GM20000 (cell line): ENCODE measurements around the gene AMHR2.

Experiments
- DNase-seq: peaks from one replicate; pipeline ENCODE4 v3.0.0; 2012; ENCODE audit warnings: low spot score
- TF ChIP-seq, protein P1 (sequence below): IDR thresholded peaks from 2 replicates; pipeline ENCODE4 v1.5.1; 2012; ENCODE audit warnings: mild to moderate bottlenecking, control low read depth; ENCODE audit errors: extremely low read depth, missing control alignments

The AMHR2 gene

DNA sequence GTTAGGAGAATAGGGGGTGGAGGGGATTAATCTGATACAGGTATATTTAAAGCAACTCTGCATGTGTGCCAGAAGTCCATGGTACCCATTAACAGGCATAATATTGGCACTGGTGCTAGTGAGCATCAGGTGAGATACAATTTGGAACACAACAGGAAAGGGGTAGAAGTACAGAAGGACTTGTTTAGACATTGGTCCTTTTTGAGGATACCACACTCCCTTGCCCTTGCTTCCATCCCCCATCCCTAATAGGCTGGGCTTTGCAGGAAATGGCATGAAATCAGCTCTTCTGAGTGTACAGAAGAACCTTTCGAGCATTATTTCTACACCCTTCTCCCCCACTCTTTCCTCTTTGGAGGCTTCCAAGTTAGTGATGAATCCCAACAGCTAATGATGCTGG is 44.6 kb downstream of the AMHR2 start:
- TF ChIP-seq, protein P1, sequence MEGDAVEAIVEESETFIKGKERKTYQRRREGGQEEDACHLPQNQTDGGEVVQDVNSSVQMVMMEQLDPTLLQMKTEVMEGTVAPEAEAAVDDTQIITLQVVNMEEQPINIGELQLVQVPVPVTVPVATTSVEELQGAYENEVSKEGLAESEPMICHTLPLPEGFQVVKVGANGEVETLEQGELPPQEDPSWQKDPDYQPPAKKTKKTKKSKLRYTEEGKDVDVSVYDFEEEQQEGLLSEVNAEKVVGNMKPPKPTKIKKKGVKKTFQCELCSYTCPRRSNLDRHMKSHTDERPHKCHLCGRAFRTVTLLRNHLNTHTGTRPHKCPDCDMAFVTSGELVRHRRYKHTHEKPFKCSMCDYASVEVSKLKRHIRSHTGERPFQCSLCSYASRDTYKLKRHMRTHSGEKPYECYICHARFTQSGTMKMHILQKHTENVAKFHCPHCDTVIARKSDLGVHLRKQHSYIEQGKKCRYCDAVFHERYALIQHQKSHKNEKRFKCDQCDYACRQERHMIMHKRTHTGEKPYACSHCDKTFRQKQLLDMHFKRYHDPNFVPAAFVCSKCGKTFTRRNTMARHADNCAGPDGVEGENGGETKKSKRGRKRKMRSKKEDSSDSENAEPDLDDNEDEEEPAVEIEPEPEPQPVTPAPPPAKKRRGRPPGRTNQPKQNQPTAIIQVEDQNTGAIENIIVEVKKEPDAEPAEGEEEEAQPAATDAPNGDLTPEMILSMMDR, result no peak
- DNase-seq, result no peak

DNA sequence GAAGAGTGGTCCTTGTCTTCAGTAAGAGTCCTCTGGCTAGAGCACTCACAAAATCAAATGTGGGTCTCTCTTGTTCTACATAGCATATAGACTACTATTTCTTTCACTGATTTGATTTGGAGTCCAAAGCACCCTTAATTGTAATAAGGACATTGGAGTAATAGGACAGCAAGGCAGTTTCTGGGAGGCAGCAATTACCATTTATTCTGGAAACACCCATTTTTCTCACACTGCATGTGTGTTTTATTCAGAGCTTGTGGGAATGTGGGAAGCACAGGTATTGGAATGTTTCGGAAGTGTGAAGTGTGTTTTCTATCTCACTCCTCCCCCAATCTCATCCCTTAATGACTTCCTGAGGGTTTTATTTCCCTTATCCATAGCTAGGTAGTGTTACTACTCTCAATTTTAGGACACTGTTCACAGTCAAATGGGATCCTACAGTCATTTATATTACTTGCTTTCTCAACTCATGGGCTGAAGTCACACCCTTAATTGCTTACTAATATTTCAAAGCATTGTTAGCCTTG is 48.5 kb downstream of the AMHR2 start:
- no peak for DNase-seq
- TF ChIP-seq, protein P1, result no peak

DNA sequence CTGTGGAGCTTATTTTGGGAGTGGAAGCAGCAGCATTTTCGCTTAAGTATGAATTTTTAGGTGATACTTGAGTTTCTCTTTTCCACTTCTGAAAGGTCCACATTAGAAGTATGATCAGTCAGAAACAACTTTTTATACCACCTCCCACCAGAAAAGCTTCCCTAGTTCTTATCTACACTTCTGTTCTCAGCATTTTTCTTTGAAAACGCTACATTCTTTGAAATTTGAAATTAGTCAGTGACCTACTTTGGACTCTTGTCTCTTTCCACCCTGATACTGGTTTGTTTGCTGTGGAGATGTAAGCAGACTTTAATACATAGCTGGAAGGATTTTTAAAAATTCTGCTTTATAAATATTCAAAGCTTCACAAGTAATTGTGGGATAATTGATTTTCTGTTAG is 50.4 kb downstream of the AMHR2 start:
- TF ChIP-seq, protein P1, result no peak
- DNase-seq, result no peak

DNA sequence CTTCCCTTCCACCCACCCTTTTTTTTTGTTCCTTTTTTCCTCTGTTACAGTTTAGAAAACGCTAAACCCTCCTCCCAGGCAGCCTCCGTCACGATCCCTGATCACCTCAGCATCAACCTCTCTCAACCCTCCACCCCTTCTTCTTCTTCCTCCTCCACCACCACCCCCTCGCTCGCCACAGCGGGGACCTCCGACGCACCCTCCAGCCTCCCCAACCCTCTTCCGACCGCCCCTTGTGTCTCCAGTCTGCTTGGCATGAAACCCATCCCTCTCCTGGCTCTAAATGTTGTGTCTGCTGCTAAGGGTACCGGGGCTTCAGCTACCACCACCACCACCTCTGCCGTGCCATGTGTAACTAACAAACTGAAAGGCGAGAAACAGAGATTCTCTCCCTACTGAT is 51.2 kb downstream of the AMHR2 start:
- TF ChIP-seq, protein P1, result no peak
- DNase-seq, result no peak

DNA sequence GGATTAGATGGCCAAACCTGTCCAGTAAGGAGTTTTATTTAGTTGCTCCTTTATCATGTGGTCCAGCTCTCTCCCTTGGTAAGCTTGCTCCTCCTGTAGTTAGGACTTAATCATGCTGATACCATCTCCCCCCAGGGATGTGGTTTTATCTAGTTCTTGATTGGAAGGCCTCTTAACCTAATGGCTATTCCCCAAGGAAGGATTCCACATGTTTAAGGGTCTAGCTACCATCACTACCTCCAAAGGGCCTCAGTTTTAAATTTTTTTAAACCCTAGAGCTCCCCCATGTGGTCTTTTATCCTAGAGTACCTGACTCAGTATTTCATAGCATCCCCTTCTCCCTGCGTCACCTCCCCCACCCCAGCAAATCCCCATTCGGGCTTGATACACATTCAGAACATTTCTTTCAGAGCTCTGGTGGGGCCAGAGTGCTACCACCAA is 53.1 kb downstream of the AMHR2 start:
- no peak for DNase-seq
- TF ChIP-seq, protein P1, result no peak

DNA sequence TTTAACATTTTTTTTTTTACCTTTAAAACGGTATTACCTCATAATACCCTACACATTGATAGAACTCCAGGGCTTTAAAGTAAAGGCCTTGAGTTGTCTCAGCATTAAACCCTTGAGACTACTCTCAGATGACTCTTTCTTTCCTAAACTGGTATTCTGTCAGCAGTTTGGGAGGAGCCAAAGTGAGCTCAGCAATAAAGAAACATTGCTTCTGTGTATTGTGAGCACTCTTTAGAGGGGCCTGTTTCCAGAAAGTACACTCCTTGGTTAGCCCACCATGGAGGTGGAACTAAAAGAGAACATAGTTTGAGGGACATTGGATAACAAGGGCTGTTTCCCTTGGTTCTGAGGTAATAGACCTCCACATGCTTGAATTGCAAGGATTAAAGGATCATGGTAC is 55.2 kb downstream of the AMHR2 start:
- TF ChIP-seq, protein P1, result no peak
- DNase-seq, result no peak

DNA sequence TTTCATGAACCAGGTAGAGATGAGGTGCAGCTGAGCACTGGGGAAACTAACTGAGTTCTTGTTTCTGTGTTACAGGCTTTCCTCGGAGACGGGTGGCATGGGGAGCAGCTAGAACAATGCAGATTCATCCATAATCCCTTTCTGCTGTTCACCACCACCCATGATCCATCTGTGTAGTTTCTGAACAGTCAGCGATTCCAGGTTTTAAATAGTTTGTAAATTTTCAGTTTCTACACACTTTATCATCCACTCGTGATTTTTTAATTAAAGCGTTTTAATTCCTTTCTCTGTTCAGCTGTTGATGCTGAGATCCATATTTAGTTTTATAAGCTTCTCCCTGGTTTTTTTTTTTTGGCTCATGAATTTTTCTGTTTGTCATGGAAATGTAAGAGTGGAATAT is 55.7 kb downstream of the AMHR2 start:
- DNase-seq, result no peak
- TF ChIP-seq, protein P1, result no peak
